OCI-LY7 (cell line): ENCODE data around the gene SYNPO. TPM values are rescaled to one million over a fixed set of nuclear protein-coding genes. Genes with fewer than 3 reads are reported as not detected.

Source experiments
- BruUV-seq: library from RNA; stranded (reverse); fragments of 400-500 nt; replicated peaks from 2 replicates; lab custom pipeline; 2021; lab: Mats Ljungman, UMichigan
- CTCF ChIA-PET: fragments of 300-600 bp; sonication (Branson Sonifier 250); formaldehyde crosslinking; loops from one replicate; lab custom pipeline; 2022; ENCODE audit warnings: antibody characterized with exemption; ENCODE audit not compliant: unreplicated experiment; lab: Charles Lee
- POLR2A ChIA-PET: fragments of 300-600 bp; sonication (Branson Sonifier 250); formaldehyde crosslinking; loops from one replicate; lab custom pipeline; 2022; ENCODE audit warnings: antibody characterized with exemption; lab: Charles Lee
- DNase-seq: peaks from one replicate; pipeline ENCODE4 v3.0.0-alpha.2; 2015; ENCODE audit warnings: low spot score
- H2AFZ ChIP-seq: fragments of 200-600 bp; sonication (generic), shearing (Covaris generic); 2 replicates; pipeline ENCODE4 v1.6.1; 2014; ENCODE audit warnings: mild to moderate bottlenecking, antibody characterized with exemption, low read length, moderate library complexity
- H3K27ac ChIP-seq: fragments of 200-600 bp; sonication (generic); 2 replicates; pipeline ENCODE4 v1.5.1; 2014; ENCODE audit warnings: mixed run types, low read depth, mild to moderate bottlenecking, moderate library complexity, low read length, inconsistent platforms; ENCODE audit not compliant: poor library complexity, severe bottlenecking
- H3K36me3 ChIP-seq: fragments of 200-600 bp; sonication (generic); 2 replicates; pipeline ENCODE4 v1.6.1; 2014; ENCODE audit warnings: mild to moderate bottlenecking, antibody characterized with exemption, low read length, moderate library complexity, mixed read lengths; ENCODE audit not compliant: insufficient read depth
- H3K4me1 ChIP-seq: fragments of 200-600 bp; sonication (generic); 2 replicates; pipeline ENCODE4 v1.5.1; 2014; ENCODE audit warnings: mild to moderate bottlenecking, low read length; ENCODE audit not compliant: insufficient read depth, poor library complexity, severe bottlenecking
- H3K4me2 ChIP-seq: fragments of 200-600 bp; sonication (generic); 2 replicates; pipeline ENCODE4 v1.6.1; 2014; ENCODE audit warnings: mild to moderate bottlenecking, low read length
- H3K4me3 ChIP-seq: fragments of 200-600 bp; sonication (generic); 2 replicates; pipeline ENCODE4 v1.5.1; 2014; ENCODE audit warnings: mild to moderate bottlenecking, low read depth, low read length; ENCODE audit not compliant: poor library complexity, severe bottlenecking
- H3K79me2 ChIP-seq: fragments of 200-600 bp; sonication (generic); 2 replicates; pipeline ENCODE4 v1.6.1; 2016; ENCODE audit warnings: low read depth, mild to moderate bottlenecking, low read length, moderate library complexity, mixed read lengths; ENCODE audit not compliant: insufficient read depth
- H3K9me2 ChIP-seq: fragments of 200-600 bp; sonication (generic); 2 replicates; pipeline ENCODE4 v1.6.1; 2016; ENCODE audit warnings: mild to moderate bottlenecking, low read length, mixed read lengths; ENCODE audit not compliant: insufficient read depth
- H3K9me3 ChIP-seq: fragments of 200-600 bp; sonication (generic); 2 replicates; pipeline ENCODE4 v1.6.1; 2014; ENCODE audit warnings: mild to moderate bottlenecking, mixed run types, low read length, mixed read lengths
- H4K20me1 ChIP-seq: fragments of 200-600 bp; sonication (generic); 2 replicates; pipeline ENCODE4 v1.6.1; 2014; ENCODE audit warnings: mild to moderate bottlenecking, antibody characterized with exemption, low read length, moderate library complexity, mixed read lengths; ENCODE audit not compliant: insufficient read depth
- EZH2phosphoT487 ChIP-seq: fragments of 200-600 bp; sonication (generic); IDR thresholded peaks from 2 replicates; pipeline ENCODE4 v1.6.1; 2018; ENCODE audit warnings: low read depth, borderline replicate concordance, mild to moderate bottlenecking, mixed run types, antibody characterized with exemption, low read length, moderate library complexity, mixed read lengths
- intact Hi-C: fragments of 100-400 bp; cut with micrococcal nuclease; formaldehyde crosslinking; loops from one replicate; pipeline ENCODE4 v1.10.0; 2022; ENCODE audit not compliant: unreplicated experiment
- total RNA-seq, 2 experiments: library from RNA; depleted of rRNA in 1 of 2; stranded (reverse); fragments of >200 nt in 1 of 2; shearing (Covaris generic) in 1 of 2; gene quantifications; 2 replicates each; pipeline ENCODE4 v1.2.3, GENCODE V29; 2014 to 2022
- TF ChIP-seq, protein P1 (sequence below): fragments of 200-600 bp; sonication (generic); conservative IDR thresholded peaks from 2 replicates; pipeline ENCODE4 v1.5.1; 2014; ENCODE audit warnings: mild to moderate bottlenecking, antibody characterized with exemption, low read length, moderate library complexity, mixed read lengths

The SYNPO gene
- total RNA-seq, 2 experiments from 2014 or later = 0.08 TPM; not detected in 1

DNA sequence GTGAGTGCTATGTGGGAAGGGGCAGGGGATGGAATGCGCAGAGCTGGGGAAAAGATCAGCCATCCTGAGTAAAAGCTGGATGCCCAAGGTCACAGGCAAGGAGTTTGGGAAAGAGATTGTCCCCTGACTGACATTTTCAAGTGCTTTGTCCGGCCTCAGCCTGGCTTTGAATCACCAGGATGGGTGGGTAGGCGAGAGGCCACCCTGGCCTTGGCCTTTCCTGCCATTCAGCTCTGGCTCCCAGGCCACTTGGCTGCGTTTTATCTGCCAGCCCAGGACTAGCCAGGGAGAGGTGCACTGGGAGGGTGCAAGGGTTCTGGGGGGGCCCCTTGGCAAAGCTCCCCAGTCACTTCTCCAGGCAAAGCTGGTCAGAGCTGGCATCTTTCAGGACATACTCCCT is 37.4 kb upstream of the SYNPO start:
- H2AFZ ChIP-seq = no peak overlapping the region
- TF ChIP-seq EZH2phosphoT487 = no peak
- TF ChIP-seq, protein P1, sequence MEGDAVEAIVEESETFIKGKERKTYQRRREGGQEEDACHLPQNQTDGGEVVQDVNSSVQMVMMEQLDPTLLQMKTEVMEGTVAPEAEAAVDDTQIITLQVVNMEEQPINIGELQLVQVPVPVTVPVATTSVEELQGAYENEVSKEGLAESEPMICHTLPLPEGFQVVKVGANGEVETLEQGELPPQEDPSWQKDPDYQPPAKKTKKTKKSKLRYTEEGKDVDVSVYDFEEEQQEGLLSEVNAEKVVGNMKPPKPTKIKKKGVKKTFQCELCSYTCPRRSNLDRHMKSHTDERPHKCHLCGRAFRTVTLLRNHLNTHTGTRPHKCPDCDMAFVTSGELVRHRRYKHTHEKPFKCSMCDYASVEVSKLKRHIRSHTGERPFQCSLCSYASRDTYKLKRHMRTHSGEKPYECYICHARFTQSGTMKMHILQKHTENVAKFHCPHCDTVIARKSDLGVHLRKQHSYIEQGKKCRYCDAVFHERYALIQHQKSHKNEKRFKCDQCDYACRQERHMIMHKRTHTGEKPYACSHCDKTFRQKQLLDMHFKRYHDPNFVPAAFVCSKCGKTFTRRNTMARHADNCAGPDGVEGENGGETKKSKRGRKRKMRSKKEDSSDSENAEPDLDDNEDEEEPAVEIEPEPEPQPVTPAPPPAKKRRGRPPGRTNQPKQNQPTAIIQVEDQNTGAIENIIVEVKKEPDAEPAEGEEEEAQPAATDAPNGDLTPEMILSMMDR = no peak
- no peak overlapping the region for H3K27ac ChIP-seq
- H3K79me2 ChIP-seq = no peaks in the 10 kb centered on the region
- no peak overlapping the region for H3K4me2 ChIP-seq
- POLR2A ChIA-PET = no interaction called here
- intact Hi-C loops = no loop called here
- H3K4me1 ChIP-seq = no peaks in the 10 kb centered on the region
- no peaks in the 10 kb centered on the region for H4K20me1 ChIP-seq
- no peaks in the 10 kb centered on the region for H3K36me3 ChIP-seq
- H3K9me3 ChIP-seq = no peaks in the 10 kb centered on the region
- no peak overlapping the region for H3K4me3 ChIP-seq
- CTCF ChIA-PET = no interaction called here
- no TSS peak for BruUV-seq
- no peaks in the 10 kb centered on the region for H3K9me2 ChIP-seq
- DNase-seq = no peak

DNA sequence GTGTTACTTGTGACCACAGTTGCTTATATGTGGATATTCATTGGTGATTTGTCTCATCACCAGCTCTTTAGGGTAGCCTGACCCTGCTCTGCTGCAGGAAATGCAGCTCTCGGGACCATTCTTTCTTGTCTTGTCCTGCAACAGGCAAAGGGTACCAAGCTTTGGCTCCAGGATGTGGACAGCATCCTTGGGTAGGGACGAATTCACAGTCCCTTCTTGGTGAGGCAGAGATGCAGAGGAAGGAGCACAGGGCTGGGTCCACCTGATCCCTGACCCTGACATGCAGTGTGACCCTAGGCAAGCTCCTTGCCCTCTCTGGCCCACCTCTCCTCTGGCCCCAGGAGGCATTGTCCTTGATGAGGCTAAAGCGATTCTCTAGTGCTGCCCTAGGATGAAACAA is 37.0 kb upstream of the SYNPO start:
- no peak overlapping the region for H3K4me2 ChIP-seq
- POLR2A ChIA-PET = no interaction called here
- no peak overlapping the region for H2AFZ ChIP-seq
- no peaks in the 10 kb centered on the region for H3K9me3 ChIP-seq
- no peaks in the 10 kb centered on the region for H3K9me2 ChIP-seq
- no peak for DNase-seq
- H3K27ac ChIP-seq = no peak overlapping the region
- intact Hi-C loops = no loop called here
- no peaks in the 10 kb centered on the region for H3K79me2 ChIP-seq
- no peaks in the 10 kb centered on the region for H3K36me3 ChIP-seq
- no peaks in the 10 kb centered on the region for H3K4me1 ChIP-seq
- H3K4me3 ChIP-seq = no peak overlapping the region
- BruUV-seq = no TSS peak
- H4K20me1 ChIP-seq = no peaks in the 10 kb centered on the region
- CTCF ChIA-PET = no interaction called here
- TF ChIP-seq EZH2phosphoT487 = no peak
- TF ChIP-seq, protein P1 = no peak

DNA sequence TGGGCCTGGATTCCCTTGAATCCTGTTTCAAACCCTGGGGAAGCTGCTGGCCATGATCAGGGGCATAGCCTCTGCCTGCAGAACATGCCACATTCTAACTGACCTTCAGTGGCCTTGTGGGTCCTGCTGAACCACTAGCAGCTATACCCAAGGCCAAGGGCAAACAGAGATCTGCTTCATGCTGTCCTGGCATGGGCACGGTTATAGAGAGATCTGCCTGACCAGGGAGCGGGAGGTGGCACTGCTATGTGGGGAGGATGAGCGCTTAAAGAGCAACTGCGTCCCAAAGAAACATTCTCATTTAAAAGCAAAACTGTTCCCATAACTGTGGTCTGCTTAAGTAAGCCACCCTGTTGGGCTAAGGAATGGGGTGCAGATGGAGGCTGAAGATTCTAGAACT is 36.5 kb upstream of the SYNPO start:
- CTCF ChIA-PET = no interaction called here
- Histone ChIP-seq H3K79me2 (no peaks in the 10 kb centered on the region), H2AFZ (no peak overlapping the region), H3K4me2 (no peak overlapping the region), H3K36me3 (no peaks in the 10 kb centered on the region), H4K20me1 (no peaks in the 10 kb centered on the region), H3K9me2 (no peaks in the 10 kb centered on the region), H3K9me3 (no peaks in the 10 kb centered on the region), H3K4me1 (no peaks in the 10 kb centered on the region), H3K27ac (no peak overlapping the region), H3K4me3 (no peak overlapping the region)
- DNase-seq = no peak
- no peak for TF ChIP-seq EZH2phosphoT487
- TF ChIP-seq, protein P1 = no peak
- intact Hi-C loops = no loop called here
- POLR2A ChIA-PET = no interaction called here
- BruUV-seq = no TSS peak
